Measurements from ENCODE around the gene LRTM2.

LRTM2 gene

GRCh38 chr12:1820191-1820895 is at the start of gene LRTM2:
LRTM2 (plus strand) TSS chr12:1820565; CDS start chr12:1828149, 7,584 bp downstream.
- no peak for TF ChIP-seq CTCF (conservative IDR thresholded peaks at IDR 0.05; ENCODE audit: low read length)
- no peak within 1 kb of the TSS for H3K4me3 ChIP-seq (ENCODE audit: low read length)
- DNase-seq (ENCODE audit: low read depth), result no peak

GRCh38 chr12:1773937-1774655 is 46.3 kb upstream of the LRTM2 start:
- peak; percentile 66 for DNase-seq (ENCODE audit: low read depth)
- no peak overlapping the region for H3K4me3 ChIP-seq (ENCODE audit: low read length)
- no peak for TF ChIP-seq CTCF (conservative IDR thresholded peaks at IDR 0.05; ENCODE audit: low read length)

GRCh38 chr12:1776170-1776921 is 44.0 kb upstream of the LRTM2 start:
- DNase-seq (ENCODE audit: low read depth), result peak; percentile 74
- H3K4me3 ChIP-seq (ENCODE audit: low read length), result no peak overlapping the region
- TF ChIP-seq CTCF (conservative IDR thresholded peaks at IDR 0.05; ENCODE audit: low read length), result no peak

DNA sequence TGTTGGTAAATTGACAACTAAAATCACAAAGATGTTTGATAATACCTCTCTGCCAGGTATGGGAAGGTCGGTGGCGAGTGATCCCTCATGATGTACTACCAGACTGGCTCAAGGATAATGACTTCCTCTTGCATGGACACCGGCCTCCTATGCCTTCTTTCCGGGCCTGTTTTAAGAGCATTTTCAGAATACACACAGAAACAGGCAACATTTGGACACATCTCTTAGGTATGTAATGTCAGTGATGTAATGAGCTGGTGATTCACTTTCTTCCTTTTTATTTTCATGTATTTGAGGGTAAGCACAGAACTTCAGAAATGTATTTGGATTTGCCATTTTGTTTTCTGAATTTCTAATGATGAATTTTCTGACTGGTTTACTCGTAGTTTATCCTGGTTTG is 42.6 kb upstream of the LRTM2 start:
- DNase-seq (ENCODE audit: low read depth), result peak; percentile 82
- TF ChIP-seq CTCF (conservative IDR thresholded peaks at IDR 0.05; ENCODE audit: low read length), result no peak

GRCh38 chr12:1778911-1779310 is 41.5 kb upstream of the LRTM2 start:
- no peak for TF ChIP-seq CTCF (conservative IDR thresholded peaks at IDR 0.05; ENCODE audit: low read length)
- DNase-seq (ENCODE audit: low read depth), result peak; percentile 52
- no peak overlapping the region for H3K4me3 ChIP-seq (ENCODE audit: low read length)

More for the DNA sequence above, 42.6 kb upstream of the LRTM2 start:
- no peak overlapping the region for H3K4me3 ChIP-seq (ENCODE audit: low read length)

DNA sequence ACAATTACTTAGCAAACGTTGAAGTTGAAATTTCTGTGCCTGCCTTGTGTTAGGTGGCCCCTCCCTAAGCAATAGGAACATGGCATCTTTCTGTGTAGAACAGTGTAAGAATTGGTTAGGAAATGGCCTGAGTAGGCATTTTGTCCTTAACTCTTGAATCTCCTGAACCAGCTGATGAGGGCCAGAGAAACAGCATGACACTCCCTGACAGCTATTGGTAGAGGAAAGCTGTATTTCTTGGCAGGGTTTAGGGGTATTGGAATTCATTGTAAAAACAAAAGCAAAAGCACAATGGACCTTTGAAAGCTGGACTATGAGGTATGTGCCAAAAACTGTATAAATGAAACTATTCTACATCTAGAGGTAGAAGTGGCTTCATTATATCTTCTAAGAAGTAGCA is 40.6 kb upstream of the LRTM2 start:
- H3K4me3 ChIP-seq (ENCODE audit: low read length), result no peak overlapping the region
- TF ChIP-seq CTCF (conservative IDR thresholded peaks at IDR 0.05; ENCODE audit: low read length), result no peak
- DNase-seq (ENCODE audit: low read depth), result peak; percentile 57

All from AG10803 (cell line).